ENCODE results near the gene ZNF860. TPM values are rescaled to one million over a fixed set of nuclear protein-coding genes. Genes with fewer than 3 reads are reported as not detected.

Gene ZNF860

DNA sequence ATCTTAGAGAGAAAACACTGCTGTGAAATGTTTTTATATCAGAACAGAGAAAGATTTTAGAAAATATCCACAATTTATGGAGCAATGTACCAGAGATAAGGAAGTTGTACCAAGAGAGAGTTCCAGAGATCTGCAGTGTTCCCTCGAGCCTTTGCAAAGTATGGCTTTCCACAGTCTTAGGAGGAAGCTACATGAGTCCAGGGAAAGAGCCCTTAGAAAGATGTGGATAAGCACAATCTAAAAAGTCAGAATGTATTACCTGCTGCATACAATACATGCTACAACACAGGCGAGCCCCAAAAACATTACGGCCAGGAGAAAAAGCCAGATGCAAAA, 56.4 kb downstream of the ZNF860 start:
- no peak overlapping the region for H3K14ac ChIP-seq (ENCODE audit: low read length)
- no peaks in the 10 kb centered on the region for H3K36me3 ChIP-seq (replicated peaks in 1 of 2; ENCODE audit: control insufficient read depth in 2 of 2, insufficient read depth in 2 of 2, low read length in 2 of 2)
- no peak overlapping the region for H2BK5ac ChIP-seq (ENCODE audit: low read length)
- no peak for DNase-seq (ENCODE audit: low spot score)
- no peak overlapping the region for H2BK15ac ChIP-seq (ENCODE audit: low read length)
- H4K91ac ChIP-seq (ENCODE audit: low read depth, low read length, poor library complexity), result no peak overlapping the region
- no peak overlapping the region for H3K9ac ChIP-seq (ENCODE audit: low read depth, low read length, poor library complexity)
- no peaks in the 10 kb centered on the region for H3K27me3 ChIP-seq (ENCODE audit: control insufficient read depth in 3 of 3, insufficient read depth in 3 of 3, low read depth in 1 of 3, low read length in 3 of 3)
- H3K23ac ChIP-seq (ENCODE audit: low read depth, low read length, poor library complexity), result no peak overlapping the region
- H3K4ac ChIP-seq (ENCODE audit: low read length), result no peak overlapping the region
- H2BK12ac ChIP-seq (ENCODE audit: low read length), result no peak overlapping the region
- no peak overlapping the region for H3K27ac ChIP-seq (replicated peaks; ENCODE audit: low read length)
- H3K4me2 ChIP-seq (ENCODE audit: insufficient read depth, low read length, poor library complexity, severe bottlenecking), result no peak overlapping the region
- H3K9me3 ChIP-seq (replicated peaks in 1 of 2; ENCODE audit: control insufficient read depth in 2 of 2, insufficient read depth in 1 of 2, low read depth in 1 of 2, low read length in 2 of 2), result no peaks in the 10 kb centered on the region
- H3K4me3 ChIP-seq (ENCODE audit: low read length in 2 of 2), result no peak overlapping the region
- H4K8ac ChIP-seq (ENCODE audit: low read depth, low read length), result no peak overlapping the region
- no peak overlapping the region for H2AK5ac ChIP-seq (ENCODE audit: low read depth, low read length)
- H2AFZ ChIP-seq (ENCODE audit: low read length), result peak overlapping the region; percentile 10
- no peak overlapping the region for H3K18ac ChIP-seq (ENCODE audit: low read length)
- H3K79me1 ChIP-seq (ENCODE audit: low read depth, low read length), result no peaks in the 10 kb centered on the region
- H3K4me1 ChIP-seq (ENCODE audit: control insufficient read depth in 2 of 2, insufficient read depth in 1 of 2, low read depth in 1 of 2, low read length in 2 of 2), result no peaks in the 10 kb centered on the region
- no peak overlapping the region for H2BK120ac ChIP-seq (ENCODE audit: low read depth, low read length)
- no CpG with 5 or more reads among the region's 3 CpGs for WGBS, 2 donors (ENCODE audit: extremely low coverage in 2 of 2, insufficient read length in 2 of 2, insufficient replicate concordance in 1 of 2)

DNA sequence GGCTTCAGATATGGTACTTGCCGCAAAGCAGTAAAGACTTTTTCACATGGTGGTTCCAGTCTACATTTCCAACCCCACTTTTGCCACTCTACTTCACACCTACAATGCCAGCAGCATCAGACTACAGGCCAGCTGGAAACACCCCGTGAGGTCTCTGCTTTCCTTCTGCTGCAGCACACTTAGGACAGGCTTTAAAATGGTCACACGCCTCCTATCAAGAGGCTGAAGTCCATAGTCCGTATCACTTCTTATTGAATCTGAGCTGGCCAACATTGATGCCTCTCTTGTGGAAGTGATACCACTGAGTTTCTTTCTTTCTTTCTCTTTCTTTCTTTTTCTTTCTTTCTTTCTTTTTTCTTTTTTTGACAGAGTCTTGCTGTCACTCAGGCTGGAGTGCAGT, 59.8 kb downstream of the ZNF860 start:
- Histone ChIP-seq H3K4me1 (ENCODE audit: control insufficient read depth in 2 of 2, insufficient read depth in 1 of 2, low read depth in 1 of 2, low read length in 2 of 2) (peaks cover 0 to 5% of the 10 kb centered on the region in 2 donors), H3K14ac (ENCODE audit: low read length) (no peak overlapping the region), H3K23ac (ENCODE audit: low read depth, low read length, poor library complexity) (no peak overlapping the region), H3K79me1 (ENCODE audit: low read depth, low read length) (no peaks in the 10 kb centered on the region), H4K8ac (ENCODE audit: low read depth, low read length) (no peak overlapping the region), H2BK12ac (ENCODE audit: low read length) (no peak overlapping the region), H3K4me3 (ENCODE audit: low read length in 2 of 2) (no peak overlapping the region), H2AFZ (ENCODE audit: low read length) (no peak overlapping the region), H3K4ac (ENCODE audit: low read length) (no peak overlapping the region), H2BK120ac (ENCODE audit: low read depth, low read length) (no peak overlapping the region), H3K18ac (ENCODE audit: low read length) (no peak overlapping the region), H3K27ac (replicated peaks; ENCODE audit: low read length) (no peak overlapping the region), H2BK5ac (ENCODE audit: low read length) (no peak overlapping the region), H3K9me3 (replicated peaks in 1 of 2; ENCODE audit: control insufficient read depth in 2 of 2, insufficient read depth in 1 of 2, low read depth in 1 of 2, low read length in 2 of 2) (no peaks in the 10 kb centered on the region), H3K9ac (ENCODE audit: low read depth, low read length, poor library complexity) (no peak overlapping the region), H4K91ac (ENCODE audit: low read depth, low read length, poor library complexity) (no peak overlapping the region), H3K36me3 (replicated peaks in 1 of 2; ENCODE audit: control insufficient read depth in 2 of 2, insufficient read depth in 2 of 2, low read length in 2 of 2) (no peaks in the 10 kb centered on the region), H3K27me3 (ENCODE audit: control insufficient read depth in 3 of 3, insufficient read depth in 3 of 3, low read depth in 1 of 3, low read length in 3 of 3) (no peaks in the 10 kb centered on the region), H2AK5ac (ENCODE audit: low read depth, low read length) (no peak overlapping the region), H3K4me2 (ENCODE audit: insufficient read depth, low read length, poor library complexity, severe bottlenecking) (no peak overlapping the region), H2BK15ac (ENCODE audit: low read length) (no peak overlapping the region)
- no peak for DNase-seq (ENCODE audit: low spot score)
- WGBS, 2 donors (ENCODE audit: extremely low coverage in 2 of 2, insufficient read length in 2 of 2, insufficient replicate concordance in 1 of 2), result no CpG with 5 or more reads among the region's 4 CpGs

Small RNAs within 50 kb of the gene (small RNA-seq; reads per million reads assigned to genes)
- not detected for gene RF00402 (ENCODE audit: insufficient read depth)

All from neuronal stem cell (in vitro differentiated cells).